Activated CD8-positive, alpha-beta memory T cell treated with anti-CD3 and anti-CD28 coated beads for 24 hours (primary cell): ENCODE measurements around the gene GRIK3.
"Not testable (repeated sequence)": the region's sequence is repeated elsewhere in the genome, so short reads cannot be mapped to it uniquely, and the experiment has no call there.

Source experiments
- DNase-seq: peaks from one replicate; pipeline ENCODE4 v3.0.0-alpha.2; 2020

Gene GRIK3

GRCh38 chr1:37034121-37035013 lies at the start of gene GRIK3:
Gene GRIK3, minus strand, starts transcription at chr1:37034515. Its CDS starts 407 bp downstream, at chr1:37034108.
- DNase-seq = no peak

GRCh38 chr1:37084013-37084412 lies 49.7 kb upstream of the GRIK3 start:
- no peak for DNase-seq

GRCh38 chr1:37083603-37084002 lies 49.3 kb upstream of the GRIK3 start:
- no peak for DNase-seq

- DNase-seq = not testable (repeated sequence)
Observed at GRCh38 chr1:37080296-37080986, 46.1 kb upstream of the GRIK3 start.

- no peak for DNase-seq
Observed at GRCh38 chr1:37078866-37079265, 44.6 kb upstream of the GRIK3 start.

- no peak for DNase-seq
Observed at GRCh38 chr1:37076168-37076567, 41.9 kb upstream of the GRIK3 start.

- no peak for DNase-seq
Observed at GRCh38 chr1:37073854-37074379, 39.6 kb upstream of the GRIK3 start.

GRCh38 chr1:37073152-37073853 lies 39.0 kb upstream of the GRIK3 start:
- no peak for DNase-seq

- no peak for DNase-seq
Observed at GRCh38 chr1:37071829-37072228, 37.5 kb upstream of the GRIK3 start.

- DNase-seq = no peak
Observed at GRCh38 chr1:37070126-37070525, 35.8 kb upstream of the GRIK3 start.

- no peak for DNase-seq
Observed at GRCh38 chr1:37069406-37069805, 35.1 kb upstream of the GRIK3 start.

GRCh38 chr1:37068897-37069296 lies 34.6 kb upstream of the GRIK3 start:
- DNase-seq = no peak

- no peak for DNase-seq
Observed at GRCh38 chr1:37068260-37068659, 33.9 kb upstream of the GRIK3 start.

GRCh38 chr1:37064039-37064438 lies 29.7 kb upstream of the GRIK3 start:
- no peak for DNase-seq

- no peak for DNase-seq
Observed at GRCh38 chr1:37059346-37059745, 25.0 kb upstream of the GRIK3 start.

- no peak for DNase-seq
Observed at GRCh38 chr1:37058424-37058988, 24.2 kb upstream of the GRIK3 start.

GRCh38 chr1:37056325-37056724 lies 22.0 kb upstream of the GRIK3 start:
- no peak for DNase-seq

- no peak for DNase-seq
Observed at GRCh38 chr1:37055631-37056030, 21.3 kb upstream of the GRIK3 start.

- DNase-seq = no peak
Observed at GRCh38 chr1:37053173-37053572, 18.9 kb upstream of the GRIK3 start.

GRCh38 chr1:37052120-37052519 lies 17.8 kb upstream of the GRIK3 start:
- no peak for DNase-seq

GRCh38 chr1:37051346-37051745 lies 17.0 kb upstream of the GRIK3 start:
- no peak for DNase-seq

- no peak for DNase-seq
Observed at GRCh38 chr1:37047542-37047941, 13.2 kb upstream of the GRIK3 start.

- no peak for DNase-seq
Observed at GRCh38 chr1:37043101-37043500, 8.8 kb upstream of the GRIK3 start.
